ENCODE results near the gene RANBP3. TPM values are rescaled to one million over a fixed set of nuclear protein-coding genes. Genes with fewer than 3 reads are reported as not detected.

Gene RANBP3
- total RNA-seq, 1 donor from 2014 or later, result 22.8 TPM

DNA sequence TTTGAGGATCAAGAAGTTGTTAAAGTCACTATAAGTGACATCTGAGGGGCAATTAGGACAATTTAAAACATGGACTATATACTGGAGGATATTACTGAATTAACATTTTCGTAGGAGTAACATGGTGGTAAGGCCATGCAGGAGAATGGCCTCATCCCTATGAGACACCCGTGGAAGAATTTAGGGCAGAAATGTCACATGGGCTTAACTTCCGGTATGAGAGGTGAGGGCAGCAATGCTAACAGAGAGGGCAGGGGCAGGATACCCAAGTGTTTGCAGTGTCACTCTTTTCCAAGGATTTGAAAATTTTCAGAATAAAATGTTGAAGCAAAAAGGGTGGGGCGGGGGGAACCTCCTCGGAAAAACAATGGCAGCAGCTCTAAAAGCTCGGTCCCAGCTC lies 23.6 kb downstream of the RANBP3 start:
- no peak for ATAC-seq
- no peak for DNase-seq (ENCODE audit: low spot score)

DNA sequence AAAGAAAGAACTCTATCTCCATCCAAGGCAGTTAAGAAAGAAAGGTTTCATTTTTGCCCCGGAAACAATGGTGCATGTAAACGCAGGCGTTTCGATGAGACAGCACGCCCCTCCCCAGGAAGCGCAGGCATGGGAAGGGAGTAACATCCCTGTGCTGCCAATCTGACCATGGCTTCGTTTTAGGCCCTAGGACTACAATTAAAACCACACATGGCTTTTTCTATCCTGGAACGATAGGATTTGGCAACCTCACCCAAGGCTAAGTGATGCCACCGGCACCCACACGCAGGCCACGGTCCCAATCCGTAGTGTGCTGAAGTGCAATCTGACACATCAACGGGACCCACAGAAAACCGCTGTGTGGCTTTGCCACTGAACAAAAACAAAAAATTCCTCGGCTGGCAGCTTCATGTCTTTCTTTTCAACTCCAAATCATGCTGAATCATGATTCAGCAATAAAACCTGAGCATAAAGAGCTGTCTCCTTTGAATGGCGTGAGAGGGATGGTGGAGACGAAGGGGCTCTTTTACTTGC lies 24.2 kb downstream of the RANBP3 start:
- no peak for DNase-seq (ENCODE audit: low spot score)

DNA sequence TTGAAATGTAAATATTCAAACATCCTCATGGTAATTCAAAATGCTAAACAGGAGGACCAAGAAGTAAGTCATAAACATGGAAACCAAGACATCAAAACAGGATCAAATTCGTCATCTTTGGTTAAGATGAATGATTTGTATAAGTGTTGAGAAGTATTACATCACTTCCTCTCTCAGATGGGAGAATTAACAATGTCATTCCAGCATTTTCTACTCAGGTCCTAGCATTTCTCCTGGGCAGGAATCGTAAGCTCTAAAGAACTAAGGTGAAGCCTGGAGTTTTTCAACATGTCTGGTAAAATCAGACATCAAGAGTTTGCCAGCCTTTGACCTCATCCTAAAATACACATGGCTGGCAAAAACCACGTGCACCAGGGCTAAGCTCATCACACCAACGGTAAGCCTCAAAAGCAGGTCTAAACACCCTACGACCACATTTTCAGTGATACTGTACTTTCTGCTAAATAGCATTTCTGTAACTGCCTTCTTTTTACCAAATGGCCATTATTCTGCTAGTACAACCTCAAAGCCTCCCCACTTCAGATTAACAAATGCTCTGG lies 24.8 kb downstream of the RANBP3 start:
- ATAC-seq, result no peak
- no peak for DNase-seq (ENCODE audit: low spot score)

More for the DNA sequence above, 24.2 kb downstream of the RANBP3 start:
- no peak for ATAC-seq

DNA sequence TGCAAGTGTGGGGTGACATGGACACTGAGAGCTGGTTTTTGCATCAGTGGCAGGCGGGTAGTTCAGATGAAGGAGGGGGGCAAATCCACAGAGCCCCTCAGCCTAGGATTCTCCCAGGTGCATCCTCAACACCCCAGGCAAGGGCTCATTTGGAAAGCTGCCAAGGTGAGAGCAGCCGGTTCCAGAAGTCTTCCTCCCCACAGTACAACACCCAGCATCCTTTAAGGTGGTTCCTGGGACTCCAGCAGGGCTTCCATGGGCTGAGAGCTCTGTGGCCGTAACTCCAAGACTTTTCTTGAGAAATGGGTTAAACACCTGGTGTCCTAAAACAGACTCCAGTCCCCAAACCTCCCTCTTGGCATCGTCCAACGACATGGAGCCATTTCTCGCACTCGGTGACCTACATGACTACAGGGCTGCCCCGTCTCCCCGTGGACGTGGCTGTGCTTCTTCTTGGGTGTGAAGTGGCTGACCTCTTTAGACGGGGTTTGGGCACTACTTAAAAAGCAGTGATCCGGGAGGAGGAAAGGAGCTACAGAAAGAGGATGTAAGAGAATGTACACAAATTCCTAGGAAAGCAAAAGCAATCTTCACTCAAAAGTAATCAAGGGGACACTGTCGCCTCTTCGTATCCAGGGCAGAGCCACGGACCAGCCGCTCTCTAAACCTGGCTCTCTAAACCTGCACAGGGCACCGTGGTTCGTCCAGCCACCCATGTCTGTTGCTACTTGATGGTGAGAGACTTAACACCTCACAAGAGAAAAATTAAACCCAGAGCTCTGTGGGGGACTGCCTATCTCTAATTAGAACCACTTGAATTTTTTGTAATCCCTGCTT lies 25.5 kb downstream of the RANBP3 start:
- no peak for DNase-seq (ENCODE audit: low spot score)
- no peak for ATAC-seq

DNA sequence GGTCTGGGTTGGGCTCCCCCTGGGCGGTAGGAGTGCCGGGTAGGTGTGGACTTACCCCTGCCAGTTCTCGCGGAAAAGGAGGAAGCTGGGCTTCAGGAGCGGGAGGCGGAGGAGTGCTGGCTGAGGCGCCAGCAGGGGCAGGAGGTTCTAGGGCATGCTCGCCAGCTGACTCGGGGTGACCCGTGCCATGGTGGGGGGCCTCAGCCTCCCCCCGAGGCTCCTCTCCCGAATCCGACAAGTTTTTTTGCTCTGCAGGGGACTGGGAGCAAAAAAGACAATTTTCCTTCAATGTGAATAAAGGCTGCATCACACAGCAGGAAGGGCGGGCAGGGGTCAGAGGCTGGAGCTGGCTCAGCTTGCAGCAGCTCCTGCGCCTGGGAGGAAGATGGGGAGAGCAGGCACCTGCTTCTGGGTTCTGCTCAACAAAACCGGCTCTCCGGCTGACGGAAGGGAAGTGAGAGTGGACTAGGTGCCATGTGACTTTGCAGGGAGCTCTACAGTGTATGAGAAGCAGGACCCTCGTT lies 26.5 kb downstream of the RANBP3 start:
- DNase-seq (ENCODE audit: low spot score) (no peak), ATAC-seq (no peak)

DNA sequence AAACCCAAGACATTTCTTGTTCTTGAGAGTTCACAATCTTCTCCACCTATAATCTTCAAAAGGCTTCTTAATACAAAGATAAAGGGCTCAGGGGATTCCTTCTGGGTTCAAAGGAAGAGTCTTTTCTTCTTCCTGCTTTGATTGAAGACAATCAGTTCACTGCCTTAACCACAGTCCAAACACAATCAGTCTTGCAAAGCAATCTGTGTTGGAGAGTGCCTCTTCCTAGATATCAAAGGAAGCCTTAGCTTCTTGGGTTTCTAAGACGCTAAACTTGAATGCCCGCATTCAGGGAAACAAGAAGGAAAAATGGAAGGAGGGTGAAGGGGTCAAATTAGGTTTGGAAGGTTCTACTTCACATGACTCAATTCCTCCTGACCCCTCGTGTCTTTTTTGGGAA lies 27.2 kb downstream of the RANBP3 start:
- DNase-seq (ENCODE audit: low spot score) (no peak), ATAC-seq (no peak)

DNA sequence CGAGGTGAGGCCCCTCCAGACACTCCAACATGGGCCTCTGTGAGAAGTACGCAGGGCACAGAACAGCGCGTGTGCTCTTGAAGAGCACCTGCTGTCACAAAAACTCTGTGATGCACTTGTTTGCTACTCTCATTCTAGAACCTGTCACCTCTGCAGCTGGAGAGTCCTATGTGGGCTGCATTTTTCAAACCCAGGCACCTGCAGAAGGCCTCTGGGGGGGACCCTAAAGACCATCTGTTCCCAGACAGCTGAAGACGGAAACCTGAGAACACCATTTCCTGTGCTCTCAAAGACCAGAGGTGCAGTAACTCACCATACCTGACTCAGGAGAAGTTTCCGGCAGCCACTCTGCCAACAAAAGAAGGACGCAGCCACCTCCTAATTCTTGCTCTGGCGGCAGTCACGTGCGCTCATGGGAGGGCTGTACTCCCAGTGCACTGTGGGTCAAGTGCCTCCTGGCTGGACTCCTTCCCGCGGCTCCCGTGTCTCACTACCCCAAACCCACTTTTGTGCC lies 28.1 kb downstream of the RANBP3 start:
- DNase-seq (ENCODE audit: low spot score) (no peak), ATAC-seq (no peak)

DNA sequence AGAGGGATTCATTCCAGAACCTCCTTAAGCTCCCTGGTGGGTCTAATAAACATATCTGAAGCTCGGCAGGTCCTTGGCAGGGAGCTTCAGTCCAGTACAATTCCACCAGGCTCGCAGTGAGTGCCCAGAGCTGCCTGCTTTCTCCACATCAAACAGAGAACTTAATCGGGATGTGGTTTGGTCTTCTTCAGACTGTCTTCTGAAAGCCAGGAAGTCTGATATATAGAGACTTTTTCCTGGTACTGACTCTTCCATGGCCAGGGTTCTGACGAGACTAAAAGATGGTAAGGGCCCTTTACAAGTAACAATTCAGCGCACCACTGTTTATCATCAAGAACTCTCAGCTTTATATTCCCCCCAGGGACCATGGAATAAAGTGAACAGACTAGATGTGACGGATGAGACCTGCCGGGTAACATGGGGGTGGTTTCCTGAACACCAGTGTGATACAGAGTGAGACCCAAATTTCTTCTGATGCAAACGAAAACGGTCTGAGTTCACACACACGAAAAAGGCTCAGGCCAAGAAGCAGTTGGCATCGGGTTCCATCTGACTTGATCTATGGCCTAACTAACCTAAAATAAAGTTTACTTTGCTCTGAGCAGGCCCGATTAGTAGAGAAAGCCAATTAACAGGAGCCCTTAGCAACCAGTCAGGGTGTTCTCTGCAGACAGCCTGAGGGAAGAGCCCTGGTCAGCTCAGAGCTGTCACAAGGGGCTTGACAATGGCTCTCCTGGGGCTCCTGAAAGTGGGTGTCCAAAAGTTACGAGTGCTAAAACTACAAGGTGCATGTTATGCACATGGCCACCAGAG lies 29.0 kb downstream of the RANBP3 start:
- ATAC-seq (peak; percentile 78), DNase-seq (ENCODE audit: low spot score) (no peak)

DNA sequence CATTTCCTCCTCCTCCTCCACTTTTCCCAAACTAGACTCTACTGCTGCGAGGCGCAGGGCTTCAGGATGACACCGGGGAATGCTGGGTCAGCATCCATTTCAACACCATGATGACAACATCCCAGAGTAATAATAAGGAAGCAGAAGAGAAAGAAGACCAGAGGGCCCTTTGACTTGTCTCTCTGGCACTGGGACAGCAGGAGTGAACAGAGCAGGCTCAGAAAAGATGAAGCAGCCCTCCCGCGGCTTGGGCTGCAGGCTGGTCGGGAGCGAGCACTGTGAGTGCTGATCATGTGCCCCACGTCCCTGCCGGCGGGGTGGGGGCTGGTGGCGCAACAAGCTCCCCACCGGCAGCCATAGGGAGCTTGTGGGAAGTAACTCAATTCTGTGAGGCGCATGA lies 30.5 kb downstream of the RANBP3 start:
- ATAC-seq (peak; percentile 18), DNase-seq (ENCODE audit: low spot score) (no peak)

DNA sequence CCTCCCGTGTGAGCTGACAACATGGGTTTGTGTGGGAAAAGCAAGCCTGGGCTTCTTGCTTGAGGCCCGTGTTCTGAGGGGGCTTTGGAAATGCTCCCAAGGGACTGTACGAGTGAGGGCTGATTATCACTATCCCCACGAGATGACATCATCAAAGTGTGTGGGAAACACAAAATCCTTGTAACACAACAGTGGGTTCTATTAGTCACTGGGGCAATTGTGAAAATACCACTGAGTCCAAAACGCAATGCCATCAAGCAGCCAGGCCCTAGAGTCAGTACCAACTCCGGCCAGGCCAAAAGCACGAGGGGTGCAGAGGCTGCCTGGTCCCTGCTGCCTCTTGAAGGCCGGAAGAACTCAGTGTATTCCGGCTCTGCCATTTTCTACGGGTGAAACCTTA lies 34.3 kb downstream of the RANBP3 start:
- no peak for DNase-seq (ENCODE audit: low spot score)
- no peak for ATAC-seq

DNA sequence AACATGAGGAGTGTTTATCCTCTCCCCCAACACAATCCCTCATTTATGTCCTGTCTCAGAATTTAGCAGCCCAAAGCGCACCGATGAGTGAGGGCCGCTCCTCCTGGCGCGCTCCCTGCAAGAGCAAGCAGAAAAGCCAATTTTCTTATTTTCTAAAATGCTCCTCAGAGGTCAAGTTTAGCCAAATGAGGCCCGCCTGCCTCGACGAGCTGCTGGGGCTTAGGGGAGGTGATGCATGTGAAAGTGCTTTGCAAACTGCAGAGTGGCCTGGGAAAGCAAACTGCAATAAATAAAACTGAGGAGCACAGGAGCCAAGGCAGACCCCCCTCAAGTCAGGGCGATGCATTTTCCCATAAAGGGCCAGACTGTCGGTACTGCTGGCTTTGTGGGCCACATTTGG lies 34.9 kb downstream of the RANBP3 start:
- ATAC-seq (no peak), DNase-seq (ENCODE audit: low spot score) (no peak)

DNA sequence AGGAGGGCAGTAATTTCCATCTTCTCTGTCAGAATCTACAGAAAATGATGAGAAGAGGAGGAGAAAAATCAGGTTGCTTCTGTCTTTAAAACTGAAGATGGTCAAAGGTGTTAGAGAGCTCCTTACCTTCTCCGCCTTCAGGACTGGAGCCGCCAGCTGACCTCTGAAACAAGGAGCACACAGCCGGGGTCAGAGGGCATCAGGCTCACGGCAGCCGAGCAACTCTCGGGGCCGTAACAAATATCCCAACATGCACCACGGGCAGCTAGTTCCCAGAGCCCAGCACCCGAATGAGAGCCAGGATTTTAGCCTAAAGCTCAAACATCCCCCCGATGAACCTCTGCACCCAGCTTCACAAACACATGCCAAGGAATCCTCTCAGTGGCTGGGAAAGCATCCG lies 36.3 kb downstream of the RANBP3 start:
- ATAC-seq, result peak; percentile 71

DNA sequence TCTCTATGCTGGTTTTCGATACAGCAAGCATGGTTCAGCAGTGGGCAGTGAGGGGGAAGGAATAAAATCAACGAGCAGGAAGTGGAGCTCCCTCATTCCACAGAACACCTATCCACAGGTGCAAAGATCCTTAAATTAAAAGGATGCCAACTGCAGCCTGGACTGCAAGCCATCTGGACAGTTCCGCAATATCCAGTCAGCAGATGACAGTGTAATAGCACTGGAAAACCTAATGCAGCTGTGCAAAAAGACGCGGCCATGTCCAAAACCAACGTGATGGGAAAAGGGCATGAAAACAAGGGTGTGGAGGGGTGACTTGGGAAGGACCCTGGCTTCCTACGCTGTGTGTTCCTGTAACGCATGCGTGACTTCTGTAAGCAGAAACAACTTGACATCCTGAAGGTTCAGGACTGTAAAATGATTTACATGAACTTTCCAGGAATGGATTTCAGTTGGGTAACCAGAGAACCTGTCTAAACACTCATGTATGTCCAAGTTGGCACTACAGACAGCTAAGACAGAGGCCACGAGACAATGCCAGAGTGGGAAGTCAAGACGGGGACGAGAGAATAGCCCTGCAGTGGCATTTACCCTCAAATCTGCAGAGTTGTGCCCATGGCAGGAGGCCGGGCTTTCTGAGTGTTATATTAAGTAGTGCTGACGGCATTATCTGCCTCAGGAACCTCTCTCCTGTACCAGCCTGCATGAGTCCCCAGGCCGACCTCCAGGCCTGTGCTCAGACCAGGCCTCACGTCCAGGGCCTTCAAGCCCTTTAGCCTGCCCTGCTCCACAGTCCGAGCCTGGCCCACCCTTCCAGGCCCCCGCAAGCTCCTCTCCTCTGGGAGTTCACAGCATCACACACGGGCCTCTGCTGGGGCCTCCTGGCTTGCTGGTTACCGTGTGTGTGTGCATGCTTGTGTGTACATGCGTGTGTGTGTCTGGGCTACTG lies 37.4 kb downstream of the RANBP3 start:
- no peak for ATAC-seq

More for the DNA sequence above, 36.3 kb downstream of the RANBP3 start:
- DNase-seq (ENCODE audit: low spot score), result no peak

DNA sequence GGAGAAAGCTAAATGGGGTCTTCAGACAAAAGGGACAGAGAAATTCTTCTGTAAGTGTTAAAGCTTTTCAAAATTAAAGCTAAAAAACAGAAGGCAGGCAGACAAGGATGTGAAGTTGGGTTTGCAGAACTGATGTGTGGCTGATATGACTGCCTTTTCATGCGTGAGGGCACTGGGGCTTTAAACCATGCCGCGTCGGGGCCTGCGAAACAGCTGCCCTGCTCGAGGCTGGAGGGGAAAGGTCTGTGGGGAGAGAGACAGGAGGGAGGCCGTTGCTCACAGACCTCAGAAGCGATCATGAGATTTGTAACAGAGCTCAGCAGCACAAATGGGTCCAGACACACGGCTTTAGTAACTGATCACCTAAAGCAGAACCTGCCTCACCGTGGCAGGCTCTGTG lies 40.4 kb downstream of the RANBP3 start:
- DNase-seq (ENCODE audit: low spot score) (no peak), ATAC-seq (no peak)

More for the DNA sequence above, 37.4 kb downstream of the RANBP3 start:
- no peak for DNase-seq (ENCODE audit: low spot score)

DNA sequence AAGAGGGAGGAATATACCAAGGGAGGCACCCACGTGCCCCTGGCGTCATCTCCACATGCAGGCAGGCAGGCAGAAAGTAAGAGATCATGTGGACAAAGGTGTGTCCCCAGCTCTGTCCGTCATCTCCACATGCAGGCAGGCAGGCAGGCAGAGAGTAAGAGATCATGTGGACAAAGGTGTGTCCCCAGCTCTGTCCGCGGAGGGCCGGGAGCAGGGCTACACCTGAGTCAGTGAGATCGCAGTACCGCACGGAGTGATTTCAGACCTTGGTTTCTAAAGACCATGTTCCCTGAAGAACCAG lies 41.7 kb downstream of the RANBP3 start:
- ATAC-seq (peak; percentile 54), DNase-seq (ENCODE audit: low spot score) (no peak)

DNA sequence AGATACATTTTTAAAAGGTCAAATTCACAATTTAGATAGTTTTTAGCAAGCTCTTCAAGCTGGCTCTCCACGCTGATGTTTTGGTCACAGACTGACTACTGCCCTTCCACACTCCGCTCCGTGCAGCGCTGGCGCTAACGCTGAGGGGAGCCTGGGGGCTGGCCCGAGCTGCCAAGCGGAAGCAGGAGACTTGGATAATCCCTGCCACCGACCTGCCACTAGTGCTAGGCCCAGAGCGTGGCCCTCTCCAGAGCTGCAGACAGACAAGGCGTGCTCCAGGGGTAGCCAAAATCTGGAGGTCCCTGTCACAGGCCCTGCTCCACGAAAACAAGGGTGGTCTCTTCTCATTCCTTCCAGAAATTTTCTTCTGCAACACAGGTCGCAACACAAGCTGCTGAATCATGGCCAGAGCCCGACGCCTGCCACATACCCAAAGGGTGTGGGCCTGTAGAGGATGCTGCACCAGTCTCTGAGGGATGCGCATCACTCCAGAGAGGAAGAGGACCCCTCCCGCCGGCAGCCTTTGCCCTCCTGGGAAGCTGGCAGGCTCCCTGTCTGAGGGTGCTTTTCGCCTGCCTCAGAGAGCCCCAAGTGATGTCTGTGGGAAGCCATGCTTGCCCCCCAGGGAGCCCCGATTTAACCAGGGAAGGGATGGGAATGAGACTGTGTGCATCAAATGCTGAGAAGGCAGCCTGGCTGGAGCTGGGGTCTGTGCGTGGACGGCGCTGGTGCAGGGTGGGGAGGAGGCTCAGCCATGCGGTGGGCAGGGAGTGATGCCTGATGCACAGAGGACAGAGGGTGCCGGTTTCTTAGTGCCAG lies 42.3 kb downstream of the RANBP3 start:
- no peak for DNase-seq (ENCODE audit: low spot score)

DNA sequence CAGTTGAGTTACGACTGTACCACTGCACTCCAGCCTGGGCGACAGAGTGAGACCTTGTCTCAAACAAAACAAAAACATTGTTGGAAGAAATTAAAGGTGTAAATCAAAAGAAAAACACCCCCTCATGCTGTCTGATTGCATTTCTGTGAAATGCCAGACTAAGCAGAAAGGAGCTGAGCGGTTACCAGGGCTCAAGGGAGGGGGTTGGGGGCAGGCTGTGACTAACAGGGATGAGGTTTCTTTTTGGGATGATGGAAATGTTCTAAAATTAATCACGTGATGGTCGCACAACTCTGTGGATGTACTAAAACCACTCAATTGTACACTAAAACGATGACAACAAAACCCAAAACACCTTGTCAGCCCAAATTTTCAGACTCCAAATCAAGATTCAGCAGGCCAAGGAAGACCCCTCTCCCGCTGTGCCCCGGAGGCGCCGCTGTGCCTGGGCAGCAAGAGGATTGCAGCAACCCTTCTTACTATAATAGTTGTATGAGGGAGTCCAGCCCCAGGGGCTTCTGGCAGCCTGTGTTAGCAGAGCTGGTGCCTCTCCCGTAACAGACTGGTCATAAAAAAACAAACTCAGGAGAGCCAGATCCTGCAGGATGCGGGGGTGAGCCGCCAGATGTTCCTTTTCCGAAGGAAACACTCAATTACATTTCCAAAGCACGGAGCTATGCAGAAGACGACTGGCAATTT lies 43.0 kb downstream of the RANBP3 start:
- ATAC-seq, result no peak
- DNase-seq (ENCODE audit: low spot score), result no peak

More for the DNA sequence above, 42.3 kb downstream of the RANBP3 start:
- ATAC-seq, result no peak

DNA sequence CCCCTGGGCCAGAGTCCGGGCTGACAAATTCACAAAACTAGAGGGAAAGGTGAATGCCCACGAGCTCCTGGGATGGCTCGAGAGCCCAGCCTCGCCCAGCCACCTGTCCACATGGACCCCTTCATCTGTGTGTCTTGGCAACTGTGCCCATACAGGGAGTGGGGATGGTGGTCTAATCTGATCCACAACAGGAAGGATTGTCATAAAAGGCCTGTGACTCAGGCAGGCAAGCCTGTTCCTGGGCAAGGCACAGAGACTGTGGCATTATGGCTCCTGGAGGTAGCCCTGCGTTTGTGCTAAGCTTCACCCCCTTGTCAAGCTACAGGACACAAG lies 43.9 kb downstream of the RANBP3 start:
- ATAC-seq, result no peak
- DNase-seq (ENCODE audit: low spot score), result no peak
